Esophagus squamous epithelium (tissue), 4 donors: Measurements from ENCODE around the gene THSD7B.

Experiments used
- POLR2A ChIP-seq, 4 donors: fragments of 450-650 bp; IDR thresholded peaks; one replicate each; pipeline ENCODE4 v1.6.1; 2017; ENCODE audit warnings: antibody characterized with exemption in 4 of 4, mild to moderate bottlenecking in 4 of 4, moderate library complexity in 3 of 4
- TF ChIP-seq, protein P1 (sequence below), 6 experiments: fragments of 450-650 bp in 4 of 6; fragments of 200-600 bp in 2 of 6; sonication (generic) in 2 of 6; IDR thresholded peaks; one replicate each; pipeline ENCODE4 v1.5.1; 2016 to 2019; ENCODE audit warnings: antibody characterized with exemption in 6 of 6, mild to moderate bottlenecking in 4 of 6, moderate library complexity in 4 of 6

DNA sequence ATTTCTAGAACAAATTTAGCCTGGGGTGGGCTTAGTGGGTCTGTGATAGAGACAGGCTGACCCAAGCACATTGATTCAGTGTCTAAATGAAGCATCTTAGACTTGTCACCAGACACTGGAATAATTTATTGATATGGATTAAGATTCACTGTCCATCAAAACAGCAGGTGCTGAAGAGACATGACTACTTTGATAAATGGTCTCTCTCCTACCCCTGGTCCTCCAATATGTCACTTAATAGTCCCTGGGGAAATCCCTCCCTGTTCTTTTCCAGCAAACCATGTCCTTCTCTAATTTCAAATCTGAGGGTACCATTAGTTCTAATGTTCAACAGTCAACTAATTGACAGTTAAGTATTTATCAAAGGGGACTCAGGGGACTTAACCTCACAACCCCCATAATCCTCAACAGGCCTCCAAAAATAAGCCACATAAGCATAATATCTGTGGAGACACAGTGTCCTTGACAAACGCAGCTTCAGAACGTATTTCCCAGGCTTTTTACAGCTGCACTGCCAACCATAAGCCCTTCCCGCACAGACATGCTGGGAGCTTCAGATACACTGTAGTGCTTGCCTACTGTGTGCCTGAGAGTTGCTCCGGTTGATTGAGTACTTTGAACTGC, 391.0 kb downstream of the THSD7B start:
- TF ChIP-seq, protein P1, sequence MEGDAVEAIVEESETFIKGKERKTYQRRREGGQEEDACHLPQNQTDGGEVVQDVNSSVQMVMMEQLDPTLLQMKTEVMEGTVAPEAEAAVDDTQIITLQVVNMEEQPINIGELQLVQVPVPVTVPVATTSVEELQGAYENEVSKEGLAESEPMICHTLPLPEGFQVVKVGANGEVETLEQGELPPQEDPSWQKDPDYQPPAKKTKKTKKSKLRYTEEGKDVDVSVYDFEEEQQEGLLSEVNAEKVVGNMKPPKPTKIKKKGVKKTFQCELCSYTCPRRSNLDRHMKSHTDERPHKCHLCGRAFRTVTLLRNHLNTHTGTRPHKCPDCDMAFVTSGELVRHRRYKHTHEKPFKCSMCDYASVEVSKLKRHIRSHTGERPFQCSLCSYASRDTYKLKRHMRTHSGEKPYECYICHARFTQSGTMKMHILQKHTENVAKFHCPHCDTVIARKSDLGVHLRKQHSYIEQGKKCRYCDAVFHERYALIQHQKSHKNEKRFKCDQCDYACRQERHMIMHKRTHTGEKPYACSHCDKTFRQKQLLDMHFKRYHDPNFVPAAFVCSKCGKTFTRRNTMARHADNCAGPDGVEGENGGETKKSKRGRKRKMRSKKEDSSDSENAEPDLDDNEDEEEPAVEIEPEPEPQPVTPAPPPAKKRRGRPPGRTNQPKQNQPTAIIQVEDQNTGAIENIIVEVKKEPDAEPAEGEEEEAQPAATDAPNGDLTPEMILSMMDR (IDR thresholded peaks at IDR 0.05): no peak
- TF ChIP-seq POLR2A (IDR thresholded peaks at IDR 0.05): no peak
